H9 (cell line): ENCODE results near the gene LIN28B. TPM values are rescaled to one million over a fixed set of nuclear protein-coding genes. Genes with fewer than 3 reads are reported as not detected.

ENCODE experiments used
- DNase-seq: peaks from one replicate; pipeline ENCODE4 v3.0.0-alpha.2; 2017
- H2AFZ ChIP-seq: one replicate; pipeline ENCODE4 v1.6.1; 2013; ENCODE audit warnings: mild to moderate bottlenecking, low read length, control low read depth, moderate library complexity
- H2AK5ac ChIP-seq: 2 replicates; pipeline ENCODE4 v1.6.1; 2013; ENCODE audit warnings: low read length, control low read depth, mixed read lengths; ENCODE audit not compliant: insufficient read length
- H2BK120ac ChIP-seq: one replicate; pipeline ENCODE4 v1.6.1; 2013; ENCODE audit warnings: low read depth, mild to moderate bottlenecking, low read length, control low read depth, inconsistent platforms; ENCODE audit not compliant: poor library complexity, severe bottlenecking
- H2BK12ac ChIP-seq: 2 replicates; pipeline ENCODE4 v1.6.1; 2013; ENCODE audit warnings: low read length, control low read depth, mixed read lengths, low read depth; ENCODE audit not compliant: insufficient read length
- H2BK15ac ChIP-seq: 2 replicates; pipeline ENCODE4 v1.6.1; 2013; ENCODE audit warnings: low read depth, low read length, control low read depth
- H2BK20ac ChIP-seq: one replicate; pipeline ENCODE4 v1.6.1; 2013; ENCODE audit warnings: low read depth, mild to moderate bottlenecking, low read length, control low read depth, inconsistent platforms; ENCODE audit not compliant: poor library complexity, severe bottlenecking
- H2BK5ac ChIP-seq: 2 replicates; pipeline ENCODE4 v1.6.1; 2013; ENCODE audit warnings: low read length, control low read depth, mixed read lengths; ENCODE audit not compliant: insufficient read length
- H3K14ac ChIP-seq: 2 replicates; pipeline ENCODE4 v1.6.1; 2013; ENCODE audit warnings: low read length, control low read depth; ENCODE audit not compliant: insufficient read depth
- H3K18ac ChIP-seq: 2 replicates; pipeline ENCODE4 v1.6.1; 2013; ENCODE audit warnings: low read depth, mild to moderate bottlenecking, mixed read lengths, low read length, control low read depth; ENCODE audit not compliant: insufficient read length
- H3K23ac ChIP-seq: 2 replicates; pipeline ENCODE4 v1.6.1; 2013; ENCODE audit warnings: low read length, control low read depth, mixed read lengths, low read depth; ENCODE audit not compliant: insufficient read length
- H3K23me2 ChIP-seq: 2 replicates; pipeline ENCODE4 v1.6.1; 2013; ENCODE audit warnings: low read depth, mild to moderate bottlenecking, mixed read lengths, low read length, control low read depth; ENCODE audit not compliant: insufficient read length, poor library complexity, severe bottlenecking
- H3K27ac ChIP-seq: 2 replicates; pipeline ENCODE4 v1.5.1; 2013; ENCODE audit warnings: low read length, control low read depth, mixed read lengths, low read depth; ENCODE audit not compliant: insufficient read length
- H3K27me3 ChIP-seq: 2 replicates; pipeline ENCODE4 v1.6.1; 2013; ENCODE audit warnings: low read length, control low read depth, inconsistent platforms; ENCODE audit not compliant: insufficient read depth
- H3K4ac ChIP-seq: 2 replicates; pipeline ENCODE4 v1.6.1; 2013; ENCODE audit warnings: low read depth, mild to moderate bottlenecking, control low read depth, inconsistent platforms, low read length, moderate library complexity
- H3K4me1 ChIP-seq: 2 replicates; pipeline ENCODE4 v1.6.1; 2013; ENCODE audit warnings: low read length, control low read depth, inconsistent platforms; ENCODE audit not compliant: insufficient read depth
- H3K4me2 ChIP-seq: 2 replicates; pipeline ENCODE4 v1.6.1; 2013; ENCODE audit warnings: low read length, control low read depth, mixed read lengths; ENCODE audit not compliant: insufficient read length, insufficient read depth
- H3K56ac ChIP-seq: 2 replicates; pipeline ENCODE4 v1.6.1; 2013; ENCODE audit warnings: low read depth, mild to moderate bottlenecking, mixed read lengths, low read length, control low read depth; ENCODE audit not compliant: insufficient read length
- H3K79me1 ChIP-seq: 2 replicates; pipeline ENCODE4 v1.6.1; 2013; ENCODE audit warnings: low read depth, mild to moderate bottlenecking, moderate library complexity, low read length, control low read depth, inconsistent platforms; ENCODE audit not compliant: insufficient read depth, poor library complexity, severe bottlenecking
- H3K79me2 ChIP-seq: 2 replicates; pipeline ENCODE4 v1.6.1; 2013; ENCODE audit warnings: low read length, control low read depth, inconsistent platforms; ENCODE audit not compliant: insufficient read depth
- H3K9ac ChIP-seq: 2 replicates; pipeline ENCODE4 v1.6.1; 2013; ENCODE audit warnings: low read length, control low read depth, mixed read lengths; ENCODE audit not compliant: insufficient read length; ENCODE audit errors: extremely low read depth
- H3K9me3 ChIP-seq: one replicate; pipeline ENCODE4 v1.6.1; 2013; ENCODE audit warnings: low read depth, low read length, inconsistent platforms; ENCODE audit not compliant: control insufficient read depth
- H3T11ph ChIP-seq: one replicate; pipeline ENCODE4 v1.6.1; 2013; ENCODE audit warnings: mild to moderate bottlenecking, low read length, control low read depth, inconsistent platforms
- H4K20me1 ChIP-seq: one replicate; pipeline ENCODE4 v1.6.1; 2013; ENCODE audit not compliant: control insufficient read depth, insufficient read length, insufficient read depth
- H4K5ac ChIP-seq: 2 replicates; pipeline ENCODE4 v1.6.1; 2013; ENCODE audit warnings: low read depth, mild to moderate bottlenecking, mixed read lengths, low read length, control low read depth; ENCODE audit not compliant: insufficient read length
- H4K8ac ChIP-seq: replicated peaks from 2 replicates; pipeline ENCODE4 v1.6.1; 2013; ENCODE audit warnings: low read length, control low read depth, mixed read lengths, low read depth; ENCODE audit not compliant: insufficient read length
- H4K91ac ChIP-seq: 2 replicates; pipeline ENCODE4 v1.6.1; 2013; ENCODE audit warnings: low read depth, mild to moderate bottlenecking, moderate library complexity, mixed read lengths, low read length, control low read depth; ENCODE audit not compliant: insufficient read length
- H3K27ac Mint-ChIP-seq, 3 experiments: 2 replicates in 2 of 3; 3 replicates in 1 of 3; pipeline ENCODE4 v1.8.0; 2020 to 2021; ENCODE audit warnings: mixed read lengths in 3 of 3, mild to moderate bottlenecking in 1 of 3, moderate library complexity in 1 of 3
- H3K27me3 Mint-ChIP-seq: 2 replicates; pipeline ENCODE4 v1.8.0; 2021; ENCODE audit warnings: low read depth, mild to moderate bottlenecking, moderate library complexity, mixed read lengths
- H3K36me3 Mint-ChIP-seq, 3 experiments: 2 replicates in 2 of 3; 3 replicates in 1 of 3; pipeline ENCODE4 v1.8.0; 2020 to 2021; ENCODE audit warnings: low read depth in 3 of 3, mixed read lengths in 3 of 3; ENCODE audit not compliant: insufficient read depth in 1 of 3
- H3K4me1 Mint-ChIP-seq, 2 experiments: 2 replicates each; pipeline ENCODE4 v1.8.0; 2020; ENCODE audit warnings: mixed read lengths in 2 of 2
- H3K4me3 Mint-ChIP-seq, 2 experiments: 2 replicates in 1 of 2; 3 replicates in 1 of 2; pipeline ENCODE4 v1.8.0; 2020 to 2021; ENCODE audit warnings: mild to moderate bottlenecking in 2 of 2, mixed read lengths in 2 of 2, moderate library complexity in 1 of 2
- H3K9me3 Mint-ChIP-seq, 2 experiments: 2 replicates in 1 of 2; 3 replicates in 1 of 2; pipeline ENCODE4 v1.8.0; 2020; ENCODE audit warnings: mild to moderate bottlenecking in 2 of 2, mixed read lengths in 2 of 2, moderate library complexity in 1 of 2
- WGBS: extraction: QIAGEN DNeasy Blood & Tissue Kit; methylation state at CpG from one replicate; pipeline ENCODE4 v1.1.7; 2013; ENCODE audit warnings: missing lambda C conversion rate, low lambda C conversion rate, mixed read lengths; ENCODE audit not compliant: insufficient read length; ENCODE audit errors: extremely low coverage; 5-methylcytosine and 5-hydroxymethylcytosine counted together
- total RNA-seq: library from RNA; stranded (reverse); gene quantifications from 2 replicates; pipeline ENCODE4 v1.2.1, GENCODE V29; 2021
- TF ChIP-seq, protein P1 (sequence below): fragments of 200-600 bp; sonication (generic); conservative IDR thresholded peaks from 3 replicates; pipeline ENCODE4 v1.8.0; 2021; ENCODE audit warnings: antibody characterized with exemption, mild to moderate bottlenecking

The LIN28B gene
- total RNA-seq, 1 experiment from 2014 or later = 110 TPM

DNA sequence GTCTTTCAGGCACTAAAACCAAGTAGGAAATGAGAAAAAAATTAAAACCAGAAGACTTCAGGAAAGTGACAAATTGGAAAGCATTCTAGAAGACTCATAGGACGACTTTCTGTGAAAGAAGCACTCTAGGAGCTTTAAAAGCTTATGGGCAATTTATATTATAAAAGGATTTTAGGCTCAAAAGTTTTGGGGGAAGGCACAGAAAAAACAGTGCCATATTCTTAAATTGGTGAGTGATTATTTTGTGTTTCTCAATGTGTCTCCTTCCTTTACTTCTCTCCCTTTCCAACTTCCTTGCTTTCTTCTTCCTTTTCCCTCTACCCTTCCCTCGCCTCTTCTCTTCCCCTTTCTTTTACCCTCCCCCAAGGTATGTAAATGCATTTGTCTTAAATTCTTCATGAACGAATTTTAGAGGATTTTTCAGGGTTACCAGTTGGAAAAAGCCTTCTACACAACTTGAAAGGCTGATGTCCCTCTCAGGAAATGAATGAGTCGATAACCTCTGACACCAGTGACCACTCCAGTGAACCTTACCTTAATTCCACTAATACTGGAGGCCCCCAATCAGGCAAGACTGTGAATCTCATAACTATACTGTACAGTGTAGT lies 2.6 kb upstream of the LIN28B start:
- Mint-ChIP-seq H3K27ac (peak overlapping the region; percentile 99 to 100 (median 100)), H3K9me3 (no peaks in the 10 kb centered on the region; a peak in 2 of 5 replicates), H3K4me3 (peak overlapping the region; percentile 75 to 83), H3K4me1 (peaks cover 53 to 63% of the 10 kb centered on the region in 2 experiments), H3K27me3 (no peaks in the 10 kb centered on the region; the same call in 1 of the 2 replicates), H3K36me3 (peaks cover 0 to 8% (median 5%) of the 10 kb centered on the region in 3 experiments; a peak in 4 of 7 replicates)
- Histone ChIP-seq H3K4me1 (peaks cover 2% of the 10 kb centered on the region; the same call in 1 of the 2 replicates), H4K91ac (no peak overlapping the region), H2AK5ac (no peak overlapping the region), H3K27me3 (no peaks in the 10 kb centered on the region), H3T11ph (no peak overlapping the region), H2BK5ac (no peak overlapping the region), H3K79me2 (peaks cover under 1% of the 10 kb centered on the region; the same call in 1 of the 2 replicates), H2BK20ac (no peak overlapping the region), H3K56ac (no peak overlapping the region), H3K4ac (no peak overlapping the region), H3K9me3 (no peaks in the 10 kb centered on the region), H2BK120ac (no peak overlapping the region), H2BK12ac (no peak overlapping the region), H4K5ac (no peak overlapping the region), H3K4me2 (peak overlapping the region; percentile 97), H3K14ac (no peak overlapping the region), H3K9ac (peak overlapping the region; percentile 56), H3K18ac (no peak overlapping the region), H2BK15ac (no peak overlapping the region), H4K20me1 (no peaks in the 10 kb centered on the region), H3K27ac (peak overlapping the region; percentile 99), H3K23me2 (peaks cover 28% of the 10 kb centered on the region), H3K79me1 (no peaks in the 10 kb centered on the region), H2AFZ (no peak overlapping the region), H4K8ac (no peak overlapping the region), H3K23ac (no peak overlapping the region)
- WGBS = no CpG with 5 or more reads among the region's 4 CpGs
- TF ChIP-seq, protein P1, sequence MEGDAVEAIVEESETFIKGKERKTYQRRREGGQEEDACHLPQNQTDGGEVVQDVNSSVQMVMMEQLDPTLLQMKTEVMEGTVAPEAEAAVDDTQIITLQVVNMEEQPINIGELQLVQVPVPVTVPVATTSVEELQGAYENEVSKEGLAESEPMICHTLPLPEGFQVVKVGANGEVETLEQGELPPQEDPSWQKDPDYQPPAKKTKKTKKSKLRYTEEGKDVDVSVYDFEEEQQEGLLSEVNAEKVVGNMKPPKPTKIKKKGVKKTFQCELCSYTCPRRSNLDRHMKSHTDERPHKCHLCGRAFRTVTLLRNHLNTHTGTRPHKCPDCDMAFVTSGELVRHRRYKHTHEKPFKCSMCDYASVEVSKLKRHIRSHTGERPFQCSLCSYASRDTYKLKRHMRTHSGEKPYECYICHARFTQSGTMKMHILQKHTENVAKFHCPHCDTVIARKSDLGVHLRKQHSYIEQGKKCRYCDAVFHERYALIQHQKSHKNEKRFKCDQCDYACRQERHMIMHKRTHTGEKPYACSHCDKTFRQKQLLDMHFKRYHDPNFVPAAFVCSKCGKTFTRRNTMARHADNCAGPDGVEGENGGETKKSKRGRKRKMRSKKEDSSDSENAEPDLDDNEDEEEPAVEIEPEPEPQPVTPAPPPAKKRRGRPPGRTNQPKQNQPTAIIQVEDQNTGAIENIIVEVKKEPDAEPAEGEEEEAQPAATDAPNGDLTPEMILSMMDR = no peak
- no peak for DNase-seq
